HG02588 (cell line): ENCODE measurements around the gene RCVRN.

Experiments used
- ATAC-seq: cut with Tn5 transposase; IDR thresholded peaks from one replicate; pipeline ENCODE4 v1.9.1; 2021; ENCODE audit warnings: mild to moderate bottlenecking, moderate library complexity; ENCODE audit not compliant: unreplicated experiment

Gene RCVRN

GRCh38 chr17:9859781-9860180 lies 45.3 kb downstream of the RCVRN start:
- no peak for ATAC-seq

- no peak for ATAC-seq
Measured at GRCh38 chr17:9855036-9855435, 50.0 kb downstream of the RCVRN start.

- ATAC-seq = no peak
Measured at GRCh38 chr17:9854255-9854654, 50.8 kb downstream of the RCVRN start.

- ATAC-seq = no peak
Measured at GRCh38 chr17:9850151-9850550, 54.9 kb downstream of the RCVRN start.
